Mesendoderm (in vitro differentiated cells): ENCODE data around the gene URI1.
A peak's percentile ranks its signal among the peaks of the same experiment; 100 is the strongest.

Source experiments
- DNase-seq: peaks from one replicate; pipeline ENCODE4 v3.0.0; 2013
- H2AK5ac ChIP-seq: 2 replicates; pipeline ENCODE4 v1.6.1; 2013; ENCODE audit warnings: low read length, inconsistent platforms
- H2BK120ac ChIP-seq: 2 replicates; pipeline ENCODE4 v1.6.1; 2013; ENCODE audit warnings: low read depth, mild to moderate bottlenecking, low read length, moderate library complexity, mixed read lengths
- H2BK15ac ChIP-seq: replicated peaks from 2 replicates; pipeline ENCODE4 v1.6.1; 2013; ENCODE audit warnings: low read depth, mild to moderate bottlenecking, moderate library complexity
- H2BK5ac ChIP-seq: 2 replicates; pipeline ENCODE4 v1.6.1; 2013; ENCODE audit warnings: low read length, inconsistent platforms
- H3K18ac ChIP-seq: 2 replicates; pipeline ENCODE4 v1.6.1; 2013; ENCODE audit warnings: mild to moderate bottlenecking, low read length, mixed read lengths
- H3K23ac ChIP-seq: one replicate; pipeline ENCODE4 v1.6.1; 2013; ENCODE audit warnings: low read length
- H3K27ac ChIP-seq: 2 replicates; pipeline ENCODE4 v1.5.1; 2013; ENCODE audit warnings: low read depth, mild to moderate bottlenecking, inconsistent platforms, low read length, moderate library complexity
- H3K27me3 ChIP-seq: 2 replicates; pipeline ENCODE4 v1.6.1; 2013; ENCODE audit warnings: low read length, control low read depth, mild to moderate bottlenecking, inconsistent platforms; ENCODE audit not compliant: insufficient read depth, poor library complexity
- H3K36me3 ChIP-seq: 2 replicates; pipeline ENCODE4 v1.6.1; 2013; ENCODE audit warnings: low read length, inconsistent platforms; ENCODE audit not compliant: control insufficient read depth, insufficient read depth
- H3K4ac ChIP-seq: one replicate; pipeline ENCODE4 v1.6.1; 2013; ENCODE audit warnings: low read depth, mild to moderate bottlenecking, low read length, moderate library complexity
- H3K4me1 ChIP-seq: 2 replicates; pipeline ENCODE4 v1.6.1; 2013; ENCODE audit warnings: low read depth, low read length, inconsistent platforms; ENCODE audit not compliant: control insufficient read depth
- H3K4me2 ChIP-seq: 2 replicates; pipeline ENCODE4 v1.6.1; 2013; ENCODE audit warnings: low read length
- H3K4me3 ChIP-seq: 2 replicates; pipeline ENCODE4 v1.5.1; 2013; ENCODE audit warnings: mild to moderate bottlenecking, low read length
- H3K56ac ChIP-seq: one replicate; pipeline ENCODE4 v1.6.1; 2013; ENCODE audit warnings: low read length
- H3K79me1 ChIP-seq: 2 replicates; pipeline ENCODE4 v1.6.1; 2013; ENCODE audit warnings: low read length, inconsistent platforms
- H3K79me2 ChIP-seq: 2 replicates; pipeline ENCODE4 v1.6.1; 2013; ENCODE audit warnings: mild to moderate bottlenecking, low read length; ENCODE audit not compliant: control insufficient read depth, insufficient read depth
- H3K9ac ChIP-seq: 2 replicates; pipeline ENCODE4 v1.6.1; 2013; ENCODE audit warnings: low read length, inconsistent platforms
- H4K5ac ChIP-seq: one replicate; pipeline ENCODE4 v1.6.1; 2013; ENCODE audit warnings: low read length
- H4K8ac ChIP-seq: one replicate; pipeline ENCODE4 v1.6.1; 2013; ENCODE audit warnings: low read depth, mild to moderate bottlenecking, control low read depth, low read length, moderate library complexity
- WGBS: extraction: QIAGEN DNeasy Blood & Tissue Kit; methylation state at CpG from one replicate; pipeline ENCODE4 v1.1.7; 2013; ENCODE audit warnings: low lambda C conversion rate, missing lambda C conversion rate; ENCODE audit not compliant: insufficient coverage; ENCODE audit errors: extremely low coverage; 5-methylcytosine and 5-hydroxymethylcytosine counted together

URI1 gene

GRCh38 chr19:30061223-30062064 is 119.4 kb downstream of the URI1 start:
- Histone ChIP-seq H3K4me3 (no peak overlapping the region), H2BK120ac (no peak overlapping the region)
- no CpG with 5 or more reads among the region's 26 CpGs for WGBS

GRCh38 chr19:30062065-30062906 is 120.2 kb downstream of the URI1 start:
- H3K4me2 ChIP-seq = no peak overlapping the region
- H3K27ac ChIP-seq = no peak overlapping the region

More at GRCh38 chr19:30061223-30062064, 119.4 kb downstream of the URI1 start:
- H4K5ac ChIP-seq = no peak overlapping the region
- no peak overlapping the region for H3K4me2 ChIP-seq
- no peaks in the 10 kb centered on the region for H3K79me1 ChIP-seq
- peak overlapping the region; percentile 35 for H3K23ac ChIP-seq
- H2AK5ac ChIP-seq = no peak overlapping the region
- DNase-seq = no peak
- no peak overlapping the region for H2BK15ac ChIP-seq
- H3K4ac ChIP-seq = no peak overlapping the region
- no peak overlapping the region for H4K8ac ChIP-seq
- H3K56ac ChIP-seq = no peak overlapping the region
- H3K36me3 ChIP-seq = no peaks in the 10 kb centered on the region
- no peaks in the 10 kb centered on the region for H3K4me1 ChIP-seq
- no peak overlapping the region for H2BK5ac ChIP-seq
- H3K9ac ChIP-seq = no peak overlapping the region
- H3K27me3 ChIP-seq = no peaks in the 10 kb centered on the region
- no peak overlapping the region for H3K27ac ChIP-seq
- H3K18ac ChIP-seq = no peak overlapping the region
- H3K79me2 ChIP-seq = no peaks in the 10 kb centered on the region

GRCh38 chr19:30062907-30063649 is 121.0 kb downstream of the URI1 start:
- Histone ChIP-seq H3K18ac (no peak overlapping the region), H4K8ac (no peak overlapping the region), H3K23ac (no peak overlapping the region), H2AK5ac (no peak overlapping the region), H3K4ac (no peak overlapping the region), H3K56ac (no peak overlapping the region), H4K5ac (no peak overlapping the region), H2BK120ac (no peak overlapping the region), H3K79me2 (no peaks in the 10 kb centered on the region), H3K27me3 (no peaks in the 10 kb centered on the region), H3K27ac (no peak overlapping the region), H3K4me1 (no peaks in the 10 kb centered on the region), H3K79me1 (no peaks in the 10 kb centered on the region), H3K36me3 (no peaks in the 10 kb centered on the region), H2BK5ac (no peak overlapping the region), H3K4me3 (no peak overlapping the region), H3K4me2 (no peak overlapping the region), H2BK15ac (no peak overlapping the region), H3K9ac (no peak overlapping the region)
- WGBS = no CpG with 5 or more reads among the region's 11 CpGs
- DNase-seq = no peak

More at GRCh38 chr19:30062065-30062906, 120.2 kb downstream of the URI1 start:
- no peak overlapping the region for H2BK15ac ChIP-seq
- no peak overlapping the region for H3K4ac ChIP-seq
- H3K9ac ChIP-seq = no peak overlapping the region
- no peak overlapping the region for H2BK5ac ChIP-seq
- H3K4me3 ChIP-seq = no peak overlapping the region
- no peaks in the 10 kb centered on the region for H3K36me3 ChIP-seq
- no peaks in the 10 kb centered on the region for H3K79me2 ChIP-seq
- no peak overlapping the region for H3K23ac ChIP-seq
- no peak overlapping the region for H3K18ac ChIP-seq
- no peaks in the 10 kb centered on the region for H3K4me1 ChIP-seq
- H3K56ac ChIP-seq = no peak overlapping the region
- H4K5ac ChIP-seq = no peak overlapping the region
- no peak overlapping the region for H2AK5ac ChIP-seq
- WGBS = no CpG with 5 or more reads among the region's 16 CpGs
- no peak for DNase-seq
- H3K27me3 ChIP-seq = no peaks in the 10 kb centered on the region
- H3K79me1 ChIP-seq = no peaks in the 10 kb centered on the region
- H2BK120ac ChIP-seq = no peak overlapping the region
- H4K8ac ChIP-seq = no peak overlapping the region

GRCh38 chr19:30063650-30064347 is 121.8 kb downstream of the URI1 start:
- H3K79me2 ChIP-seq = no peaks in the 10 kb centered on the region
- H4K8ac ChIP-seq = no peak overlapping the region
- no peak overlapping the region for H3K18ac ChIP-seq
- H3K23ac ChIP-seq = no peak overlapping the region
- no peak overlapping the region for H3K9ac ChIP-seq
- H3K79me1 ChIP-seq = no peaks in the 10 kb centered on the region
- H4K5ac ChIP-seq = no peak overlapping the region
- H2BK120ac ChIP-seq = no peak overlapping the region
- no peak overlapping the region for H3K4me2 ChIP-seq
- H2BK15ac ChIP-seq = no peak overlapping the region
- no peaks in the 10 kb centered on the region for H3K4me1 ChIP-seq
- WGBS = no CpG with 5 or more reads among the region's 13 CpGs
- DNase-seq = no peak
- no peak overlapping the region for H3K56ac ChIP-seq
- H3K4ac ChIP-seq = no peak overlapping the region
- H3K27ac ChIP-seq = no peak overlapping the region
- no peak overlapping the region for H3K4me3 ChIP-seq
- no peak overlapping the region for H2BK5ac ChIP-seq
- H3K36me3 ChIP-seq = no peaks in the 10 kb centered on the region
- H2AK5ac ChIP-seq = no peak overlapping the region
- H3K27me3 ChIP-seq = no peaks in the 10 kb centered on the region

DNA sequence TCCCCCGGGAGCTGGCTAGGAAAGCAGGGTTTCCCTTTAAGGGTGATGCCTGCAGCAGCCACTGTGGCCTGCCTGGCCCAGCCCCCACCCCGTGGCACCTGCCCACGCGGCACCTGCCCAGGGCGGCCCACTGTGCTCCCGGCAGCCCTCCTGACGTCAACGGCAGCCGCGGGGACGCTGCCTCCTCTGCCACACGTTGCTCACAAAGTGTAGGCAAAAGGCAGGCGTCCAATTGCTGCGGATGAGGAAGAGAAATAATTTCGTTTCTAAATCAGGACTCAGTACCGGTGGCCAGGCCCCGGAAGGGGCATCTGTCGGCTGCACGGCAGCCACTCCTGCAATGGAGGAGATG is 122.3 kb downstream of the URI1 start:
- Histone ChIP-seq H3K18ac (no peak overlapping the region), H3K4me2 (no peak overlapping the region), H2BK120ac (no peak overlapping the region), H2AK5ac (no peak overlapping the region), H3K27me3 (no peaks in the 10 kb centered on the region), H3K27ac (no peak overlapping the region), H3K4ac (no peak overlapping the region), H3K36me3 (no peaks in the 10 kb centered on the region), H3K79me1 (no peaks in the 10 kb centered on the region), H3K4me3 (no peak overlapping the region), H2BK15ac (no peak overlapping the region), H3K56ac (no peak overlapping the region), H3K79me2 (no peaks in the 10 kb centered on the region), H4K5ac (no peak overlapping the region), H4K8ac (no peak overlapping the region), H3K23ac (no peak overlapping the region), H2BK5ac (no peak overlapping the region), H3K9ac (no peak overlapping the region), H3K4me1 (no peaks in the 10 kb centered on the region)
- no peak for DNase-seq
- no CpG with 5 or more reads among the region's 19 CpGs for WGBS
